A549 (cell line): ENCODE measurements around the gene PRKCE.

Experiments
- CEBPB ChIP-seq, 2 experiments: fragments of >200 bp in 1 of 2; sonication (Bioruptor Twin) in 1 of 2; formaldehyde crosslinking in 1 of 2; IDR thresholded peaks; 2 replicates each; pipeline ENCODE4 v1.6.1; 2012 to 2016
- CTCF ChIP-seq: fragments of >200 bp; sonication (Bioruptor Twin); formaldehyde crosslinking; IDR thresholded peaks from 3 replicates; pipeline ENCODE4 v1.5.1; 2016
- EP300 ChIP-seq, 2 experiments: fragments of >200 bp; sonication (Bioruptor Twin); formaldehyde crosslinking; IDR thresholded peaks; 2 replicates in 1 of 2; 3 replicates in 1 of 2; pipeline ENCODE4 v1.6.1; 2016 to 2017
- HMGXB4 ChIP-seq: fragments of 250-450 bp; sonication (Bioruptor Pico); IDR thresholded peaks from 2 replicates; pipeline ENCODE4 v1.5.0; 2021; ENCODE audit warnings: mild to moderate bottlenecking, moderate library complexity, borderline replicate concordance
- NPAS2 ChIP-seq: fragments of 250-450 bp; sonication (Bioruptor Pico); IDR thresholded peaks from 2 replicates; pipeline ENCODE4 v1.8.0; 2022; ENCODE audit warnings: mild to moderate bottlenecking, moderate library complexity, borderline replicate concordance
- POLR2A ChIP-seq: IDR thresholded peaks from 2 replicates; pipeline ENCODE4 v1.6.1; 2012; ENCODE audit warnings: mild to moderate bottlenecking, low read length

DNA sequence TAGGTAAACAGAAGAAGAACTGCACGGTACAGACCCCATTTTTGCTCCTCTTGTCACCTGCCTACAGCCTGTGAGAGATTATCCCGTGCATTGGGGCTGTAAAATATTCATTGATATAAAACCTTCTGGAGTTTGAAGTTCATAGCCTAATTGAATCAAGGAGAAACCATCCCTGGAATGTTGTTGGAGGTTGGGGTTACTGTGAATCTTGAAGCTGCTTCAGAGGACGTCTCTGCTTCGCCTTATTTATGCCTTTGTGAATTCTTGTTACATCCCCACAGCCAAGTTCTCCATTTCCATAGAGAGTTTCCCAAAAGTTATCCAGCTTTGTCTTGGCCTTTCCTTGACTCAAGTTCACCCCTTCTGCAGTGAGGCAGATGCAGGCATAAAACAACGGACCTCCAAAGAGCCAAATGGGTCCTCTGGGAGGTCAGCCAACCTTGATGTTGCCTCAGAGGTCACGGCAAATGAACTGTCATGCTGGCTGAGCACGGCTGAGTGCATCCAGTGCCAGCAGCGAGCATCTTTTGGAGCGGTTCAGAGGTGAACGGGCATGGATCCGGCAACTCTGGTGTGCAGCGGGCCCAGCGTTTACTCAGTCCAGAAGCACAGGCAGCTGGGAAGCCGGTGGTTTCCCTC, 317.6 kb downstream of the PRKCE start:
- TF ChIP-seq EP300 (IDR thresholded peaks at IDR 0.05) (no peak), CEBPB (IDR thresholded peaks at IDR 0.05) (no peak), CTCF (no peak), POLR2A (no peak; the same call in 1 of the 2 replicates), NPAS2 (CRISPR knock-in tag) (no peak), HMGXB4 (no peak)
